K562 treated with DMSO at 1 percent for 12 hours (cell line): ENCODE measurements around the gene PRUNE1. TPM values are rescaled to one million over a fixed set of nuclear protein-coding genes. Genes with fewer than 3 reads are reported as not detected.

Experiments
- total RNA-seq: library from RNA; unstranded; fragments of 300-600 nt; gene quantifications from 2 replicates; pipeline ENCODE4 v1.2.3, GENCODE V29; 2022; ENCODE audit not compliant: insufficient read depth

Gene PRUNE1
- total RNA-seq = 12.8 and 32.1 TPM in 2 replicates

GRCh38 chr1:151008244-151009205 lies at the start of gene PRUNE1:
PRUNE1 (plus strand) TSS chr1:151008449; CDS start chr1:151008633, 184 bp downstream.

GRCh38 chr1:150974580-150975478 lies 33.4 kb upstream of the PRUNE1 start, which contains the start of gene CERS2:
CERS2 (minus strand) TSS chr1:150974835; CDS start chr1:150969090, 5,745 bp downstream.

DNA sequence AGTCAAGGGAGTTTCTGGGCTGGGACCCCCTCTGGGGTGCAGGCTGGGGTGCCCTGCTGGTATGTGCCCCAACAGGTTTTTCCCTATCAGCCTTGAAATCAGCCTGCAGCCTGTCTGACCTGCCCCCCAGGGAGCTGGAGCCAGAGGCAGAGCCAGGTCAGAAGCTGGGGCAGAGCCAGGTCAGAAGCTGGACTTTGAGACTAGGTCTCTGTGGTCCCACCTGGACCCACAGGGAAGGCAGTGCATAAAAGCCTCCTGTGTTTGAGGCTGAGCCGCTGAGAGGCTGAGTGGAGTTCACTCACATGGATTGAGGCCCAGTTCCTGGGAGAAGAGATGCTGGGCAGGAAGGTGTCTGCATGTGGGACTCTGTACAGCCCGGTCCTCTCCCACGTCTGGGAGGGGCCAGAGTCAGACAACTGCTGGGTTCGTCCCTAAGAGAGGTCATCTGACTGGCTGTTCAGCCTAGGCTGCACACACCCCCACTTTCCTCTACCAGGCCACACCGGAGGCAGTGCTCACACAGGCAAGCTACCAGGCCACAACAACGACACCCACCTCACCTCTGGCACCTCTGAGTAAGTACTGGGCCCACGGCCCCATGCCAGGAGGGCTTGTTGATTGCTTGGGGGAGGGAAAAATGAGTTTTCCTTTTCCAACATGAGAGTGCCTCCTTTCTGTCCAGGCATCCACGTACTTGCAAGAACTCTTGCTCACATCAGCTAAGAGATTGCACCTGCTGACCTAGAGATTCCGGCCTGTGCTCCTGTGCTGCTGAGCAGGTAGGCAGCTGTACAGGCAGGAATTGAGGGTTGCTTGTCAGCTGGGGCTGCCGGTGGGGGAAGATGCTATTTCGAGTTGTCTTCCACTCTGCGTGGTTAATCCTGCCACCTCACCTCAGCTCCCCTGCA lies 26.2 kb upstream of the PRUNE1 start, which contains the start of gene ANXA9:
Gene ANXA9, plus strand, starts transcription at position 488 of the 908 bp plus-strand sequence. CDS start 814 bp downstream, outside the sequence.

DNA sequence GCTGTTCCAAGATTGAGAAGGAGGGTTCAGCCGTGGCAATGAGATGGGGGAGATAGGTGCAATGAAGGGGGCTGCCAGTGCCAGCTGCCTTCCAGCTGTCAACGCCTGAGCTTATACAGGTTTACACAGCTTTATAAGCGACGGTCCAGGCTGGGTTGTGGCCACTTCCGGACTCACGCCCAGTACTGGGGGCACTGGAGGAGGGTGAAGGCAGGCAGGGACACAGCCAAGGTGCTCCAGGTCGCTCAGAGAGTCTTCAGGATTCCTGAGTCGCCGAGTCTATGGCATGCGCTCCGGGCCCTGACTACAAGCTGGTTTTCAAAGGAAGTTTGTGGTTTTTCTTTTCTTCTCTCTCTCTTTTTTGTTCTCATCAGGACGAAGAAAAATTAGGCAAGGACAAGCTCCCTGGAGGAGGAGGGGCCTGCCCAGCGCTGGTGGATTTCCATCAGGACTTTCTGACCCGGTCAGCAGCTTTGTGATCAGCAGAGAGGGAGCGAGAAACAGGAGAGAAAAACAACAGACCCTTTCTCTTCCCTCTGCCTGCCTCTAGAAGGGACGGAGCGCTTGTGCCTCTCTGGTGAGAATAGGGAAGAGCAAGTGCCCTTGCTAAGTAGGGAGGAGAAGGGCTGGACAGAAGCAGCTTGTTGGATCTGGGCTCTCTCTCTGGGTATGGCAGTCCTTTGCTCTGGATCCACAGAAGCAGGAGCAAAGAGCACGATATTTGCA lies 1.8 kb upstream of the PRUNE1 start, which contains the start of gene MINDY1:
Gene MINDY1, minus strand, starts transcription at position 576 of the 726 bp plus-strand sequence. CDS start 4,285 bp downstream, outside the sequence.

GRCh38 chr1:151036356-151036755 lies 28.1 kb downstream of the PRUNE1 start, which contains the start of gene BNIPL:
BNIPL (plus strand) TSS chr1:151036586; CDS start chr1:151036726, 140 bp downstream.

DNA sequence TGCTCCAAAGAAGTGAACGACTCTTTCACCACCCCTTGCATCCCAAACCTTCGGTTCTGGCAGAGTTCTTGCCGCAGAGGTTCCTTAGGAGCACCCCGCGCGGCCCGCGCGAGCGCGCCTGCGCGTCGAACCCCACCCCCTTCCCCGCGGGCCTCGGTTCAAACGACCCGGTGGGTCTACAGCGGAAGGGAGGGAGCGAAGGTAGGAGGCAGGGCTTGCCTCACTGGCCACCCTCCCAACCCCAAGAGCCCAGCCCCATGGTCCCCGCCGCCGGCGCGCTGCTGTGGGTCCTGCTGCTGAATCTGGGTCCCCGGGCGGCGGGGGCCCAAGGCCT lies 39.3 kb downstream of the PRUNE1 start, which contains the start of gene C1orf56:
Gene C1orf56, plus strand, starts transcription at position 161 of the 334 bp plus-strand sequence. Its CDS starts 97 bp downstream, at position 258.

GRCh38 chr1:151059109-151060006 lies 51.1 kb downstream of the PRUNE1 start, which contains the start of gene CDC42SE1:
CDC42SE1 (minus strand) TSS chr1:151059622; CDS start chr1:151055730, 3,892 bp downstream.

DNA sequence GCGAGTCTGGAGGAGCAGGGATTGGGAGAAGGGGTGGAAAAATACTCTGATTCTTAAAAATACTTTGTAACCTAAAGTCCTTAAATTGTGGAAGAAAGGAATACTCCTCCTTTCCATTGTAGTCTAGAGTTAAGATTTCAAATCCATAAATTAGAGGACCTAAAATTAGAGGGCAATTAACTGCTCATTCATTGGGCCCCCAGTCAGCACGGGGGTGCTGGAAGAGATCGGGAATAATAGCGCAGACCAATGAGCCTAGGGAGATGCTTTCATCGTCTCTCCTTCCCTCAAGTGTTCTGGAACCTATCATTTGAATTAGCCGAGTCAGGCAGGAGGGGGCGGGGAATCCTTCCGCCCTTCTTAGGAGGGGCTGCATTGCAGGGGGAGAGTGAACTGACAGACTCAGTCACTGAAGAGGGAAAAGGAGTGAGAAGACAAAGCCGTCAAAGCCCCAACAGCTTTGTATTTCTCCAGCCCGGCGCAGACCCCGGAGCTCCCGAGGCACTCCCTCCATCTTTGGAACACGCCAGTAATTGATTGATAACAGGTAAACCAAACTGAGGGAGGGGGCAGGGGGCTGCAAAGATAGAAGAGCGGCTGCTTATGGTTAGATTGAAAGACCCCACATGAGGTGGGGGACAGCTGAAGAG lies 51.9 kb downstream of the PRUNE1 start, which contains the start of gene MLLT11:
Gene MLLT11, plus strand, starts transcription at position 391 of the 650 bp plus-strand sequence. CDS start 6,828 bp downstream, outside the sequence.

DNA sequence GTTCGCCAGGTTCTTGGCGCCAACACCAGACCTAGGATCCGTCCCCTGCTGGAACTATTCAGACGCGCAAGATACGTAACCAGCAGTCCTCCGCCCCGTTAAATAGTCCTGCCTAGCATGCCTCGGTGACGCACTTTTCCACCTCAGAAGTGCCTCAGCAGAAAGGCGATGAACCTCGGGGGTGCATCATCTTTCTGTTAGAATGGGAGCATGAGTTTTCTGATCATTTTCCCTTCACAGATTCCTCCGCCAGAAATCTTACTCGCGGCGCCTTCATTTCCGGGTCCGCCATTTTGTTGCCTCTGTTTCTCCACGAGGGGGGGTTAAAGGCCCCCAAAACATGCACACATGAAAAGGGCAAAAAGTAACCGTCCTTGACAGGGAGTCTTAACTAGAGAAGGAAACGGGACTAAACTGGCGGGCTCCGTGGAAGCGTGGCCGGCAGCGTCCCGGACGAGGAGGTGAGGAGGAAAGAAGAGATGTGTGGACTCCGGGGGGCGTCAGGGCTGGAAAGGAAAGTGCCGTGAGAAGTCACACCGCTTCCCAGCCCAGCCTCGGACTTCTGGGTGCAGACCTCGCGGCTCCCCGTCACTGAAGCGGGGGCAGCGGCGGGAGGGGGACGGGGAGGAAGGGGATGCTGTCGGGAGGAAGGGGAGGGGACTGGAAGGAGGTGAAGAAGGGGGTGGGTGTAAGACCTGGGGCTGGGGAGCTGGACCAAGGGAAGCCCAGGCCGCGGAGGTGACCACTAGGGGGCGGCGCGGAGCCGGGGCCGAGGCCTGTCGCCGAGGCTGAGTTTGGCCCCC lies 62.4 kb downstream of the PRUNE1 start, which contains the start of gene GABPB2:
Gene GABPB2, plus strand, starts transcription at position 288 of the 803 bp plus-strand sequence. CDS start 17,429 bp downstream, outside the sequence.

Other genes starting within 250 kb of the PRUNE1 start
- 19.7 and 29.9 TPM in 2 replicates for gene CTSS, start 242.7 kb upstream of the PRUNE1 start, total RNA-seq
- gene CTSK, start 200.2 kb upstream of the PRUNE1 start, total RNA-seq = 4.5 and 11.5 TPM in 2 replicates
- gene ARNT, start 131.8 kb upstream of the PRUNE1 start, total RNA-seq = 8.4 and 35.1 TPM in 2 replicates
- not detected in 2 replicates for gene CTXND2, start 121.3 kb upstream of the PRUNE1 start, total RNA-seq
- gene SETDB1, start 82.1 kb upstream of the PRUNE1 start, total RNA-seq = 15.8 and 26.4 TPM in 2 replicates
- gene CERS2, start 33.6 kb upstream of the PRUNE1 start, total RNA-seq = 129 and 225 TPM in 2 replicates
- gene ANXA9, start 26.2 kb upstream of the PRUNE1 start, total RNA-seq = 1.9 and 9.1 TPM in 2 replicates
- 5.7 and 18.8 TPM in 2 replicates for gene MINDY1, start 1.5 kb upstream of the PRUNE1 start, total RNA-seq
- gene BNIPL, start 28.1 kb downstream of the PRUNE1 start, total RNA-seq = 1.4 and 3.2 TPM in 2 replicates
- 2.7 and 4.8 TPM in 2 replicates for gene C1orf56, start 39.3 kb downstream of the PRUNE1 start, total RNA-seq
- 30.9 and 78.5 TPM in 2 replicates for gene CDC42SE1, start 51.2 kb downstream of the PRUNE1 start, total RNA-seq
- 5.1 and 9.4 TPM in 2 replicates for gene MLLT11, start 51.9 kb downstream of the PRUNE1 start, total RNA-seq
- 0.97 and 7.5 TPM in 2 replicates for gene GABPB2, start 62.3 kb downstream of the PRUNE1 start, total RNA-seq
- 5.3 and 7.6 TPM in 2 replicates for gene SEMA6C, start 138.2 kb downstream of the PRUNE1 start, total RNA-seq
- gene TNFAIP8L2, start 148.2 kb downstream of the PRUNE1 start, total RNA-seq = not detected in 2 replicates
- gene LYSMD1, start 157.5 kb downstream of the PRUNE1 start, total RNA-seq = 2.3 and 4.8 TPM in 2 replicates
- gene SCNM1, start 157.7 kb downstream of the PRUNE1 start, total RNA-seq = 56.7 and 62.1 TPM in 2 replicates
- gene TMOD4, start 167.5 kb downstream of the PRUNE1 start, total RNA-seq = not detected in 2 replicates
- gene VPS72, start 181.7 kb downstream of the PRUNE1 start, total RNA-seq = 74.3 and 74.9 TPM in 2 replicates
- 8.2 and 26.4 TPM in 2 replicates for gene PIP5K1A, start 190.1 kb downstream of the PRUNE1 start, total RNA-seq
- 300 and 354 TPM in 2 replicates for gene PSMD4, start 246.3 kb downstream of the PRUNE1 start, total RNA-seq